Measurements from ENCODE around the gene PCDH12. TPM values are rescaled to one million over a fixed set of nuclear protein-coding genes. Genes with fewer than 3 reads are reported as not detected.
"Not testable (repeated sequence)": the region's sequence is repeated elsewhere in the genome, so short reads cannot be mapped to it uniquely, and the experiment has no call there.

Gene PCDH12
- total RNA-seq, 1 experiment from 2014 or later = not detected

DNA sequence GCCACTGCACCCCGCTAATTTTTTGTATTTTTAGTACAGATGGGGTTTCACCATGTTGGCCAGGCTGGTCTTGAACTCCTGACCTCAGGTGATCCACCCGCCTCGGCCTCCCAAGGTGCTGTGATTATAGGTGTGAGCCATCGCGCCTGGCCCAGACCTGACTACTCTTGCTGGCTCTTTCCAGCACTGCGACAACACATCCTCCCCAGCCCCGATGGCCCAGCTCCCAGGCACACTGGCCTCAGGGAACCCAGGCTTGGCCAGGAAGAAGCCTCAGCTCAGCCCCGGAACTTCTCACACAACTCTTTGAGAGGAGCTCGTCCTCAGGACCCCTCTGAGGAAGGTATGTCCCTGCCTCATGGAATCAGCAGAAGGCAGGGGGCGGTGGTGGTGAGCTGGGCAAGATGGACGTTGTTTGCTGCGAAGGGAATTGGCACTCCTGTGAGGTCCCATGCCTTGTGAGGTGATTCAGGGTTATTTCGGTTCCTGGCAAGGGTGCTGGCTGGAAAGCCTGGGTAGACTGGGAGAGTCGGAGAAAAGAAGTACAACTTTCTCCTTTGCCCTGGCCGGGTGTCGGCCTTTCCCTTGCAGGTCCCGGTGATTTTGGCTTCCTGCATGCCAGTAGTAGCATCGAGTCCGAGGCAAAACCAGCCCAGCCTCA, 28.5 kb downstream of the PCDH12 start:
- ChIA-PET CTCF (interaction anchor here (0.6 to 2.1 kb wide), 5 partner anchors 12 to 235 kb away, joined by 3 to 6 read pairs (median 3); partner anchors contain the start of gene PCDH1), POLR2A (no interaction called here)
- H3K4me1 Mint-ChIP-seq (ENCODE audit: insufficient read depth, unreplicated experiment) = peaks cover 9% of the 10 kb centered on the region
- TF ChIP-seq, protein P1, sequence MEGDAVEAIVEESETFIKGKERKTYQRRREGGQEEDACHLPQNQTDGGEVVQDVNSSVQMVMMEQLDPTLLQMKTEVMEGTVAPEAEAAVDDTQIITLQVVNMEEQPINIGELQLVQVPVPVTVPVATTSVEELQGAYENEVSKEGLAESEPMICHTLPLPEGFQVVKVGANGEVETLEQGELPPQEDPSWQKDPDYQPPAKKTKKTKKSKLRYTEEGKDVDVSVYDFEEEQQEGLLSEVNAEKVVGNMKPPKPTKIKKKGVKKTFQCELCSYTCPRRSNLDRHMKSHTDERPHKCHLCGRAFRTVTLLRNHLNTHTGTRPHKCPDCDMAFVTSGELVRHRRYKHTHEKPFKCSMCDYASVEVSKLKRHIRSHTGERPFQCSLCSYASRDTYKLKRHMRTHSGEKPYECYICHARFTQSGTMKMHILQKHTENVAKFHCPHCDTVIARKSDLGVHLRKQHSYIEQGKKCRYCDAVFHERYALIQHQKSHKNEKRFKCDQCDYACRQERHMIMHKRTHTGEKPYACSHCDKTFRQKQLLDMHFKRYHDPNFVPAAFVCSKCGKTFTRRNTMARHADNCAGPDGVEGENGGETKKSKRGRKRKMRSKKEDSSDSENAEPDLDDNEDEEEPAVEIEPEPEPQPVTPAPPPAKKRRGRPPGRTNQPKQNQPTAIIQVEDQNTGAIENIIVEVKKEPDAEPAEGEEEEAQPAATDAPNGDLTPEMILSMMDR (IDR thresholded peaks at IDR 0.05; ENCODE audit: unreplicated experiment) = no peak
- H3K27me3 Mint-ChIP-seq (ENCODE audit: insufficient read depth, unreplicated experiment) = no peaks in the 10 kb centered on the region
- no peak for DNase-seq (ENCODE audit: unreplicated experiment)
- intact Hi-C loops (cut with micrococcal nuclease) = no loop called here
- peaks cover 94% of the 10 kb centered on the region for H3K36me3 Mint-ChIP-seq (ENCODE audit: insufficient read depth, unreplicated experiment)
- H3K9me3 Mint-ChIP-seq (ENCODE audit: unreplicated experiment) = no peaks in the 10 kb centered on the region
- no peak overlapping the region for H3K4me3 Mint-ChIP-seq (ENCODE audit: unreplicated experiment)
- H3K27ac Mint-ChIP-seq (ENCODE audit: low read depth, unreplicated experiment) = no peak overlapping the region
- no TSS peak for BruUV-seq (replicated peaks)

DNA sequence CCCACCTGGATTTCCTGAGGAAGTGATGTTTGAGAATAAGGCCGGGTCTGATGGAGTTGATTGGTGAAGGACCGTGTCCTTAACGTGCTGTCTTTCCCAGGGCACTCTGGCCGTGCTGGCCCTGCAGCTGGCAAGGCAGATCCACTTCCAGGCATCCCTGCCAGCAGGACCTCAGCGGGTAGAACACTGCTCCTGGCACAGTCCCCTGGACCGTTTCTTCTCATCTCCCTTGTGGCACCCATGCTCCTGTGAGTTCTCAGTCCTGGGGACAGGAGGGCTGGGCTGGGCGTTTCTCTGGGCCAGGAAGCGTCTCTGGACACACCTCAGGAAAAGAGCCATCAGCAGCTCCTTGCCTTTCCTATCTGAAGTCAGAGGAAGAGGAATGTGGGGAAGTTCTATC, 30.0 kb downstream of the PCDH12 start:
- peaks cover 90% of the 10 kb centered on the region for H3K36me3 Mint-ChIP-seq (ENCODE audit: insufficient read depth, unreplicated experiment)
- no peaks in the 10 kb centered on the region for H3K27me3 Mint-ChIP-seq (ENCODE audit: insufficient read depth, unreplicated experiment)
- no peak overlapping the region for H3K27ac Mint-ChIP-seq (ENCODE audit: low read depth, unreplicated experiment)
- intact Hi-C loops (cut with micrococcal nuclease) = no loop called here
- POLR2A ChIA-PET = interaction anchor here (0.8 kb wide), 1 partner anchor 292 kb away, joined by 3 read pairs; no protein-coding TSS in a partner anchor
- CTCF ChIA-PET = interaction anchor here (0.6 to 1.6 kb wide), 3 partner anchors 13 to 251 kb away, joined by 3 read pairs; no protein-coding TSS in a partner anchor
- H3K9me3 Mint-ChIP-seq (ENCODE audit: unreplicated experiment) = no peaks in the 10 kb centered on the region
- H3K4me3 Mint-ChIP-seq (ENCODE audit: unreplicated experiment) = no peak overlapping the region
- DNase-seq (ENCODE audit: unreplicated experiment) = no peak
- peaks cover 11% of the 10 kb centered on the region for H3K4me1 Mint-ChIP-seq (ENCODE audit: insufficient read depth, unreplicated experiment)
- TF ChIP-seq, protein P1 (IDR thresholded peaks at IDR 0.05; ENCODE audit: unreplicated experiment) = no peak
- no TSS peak for BruUV-seq (replicated peaks)

DNA sequence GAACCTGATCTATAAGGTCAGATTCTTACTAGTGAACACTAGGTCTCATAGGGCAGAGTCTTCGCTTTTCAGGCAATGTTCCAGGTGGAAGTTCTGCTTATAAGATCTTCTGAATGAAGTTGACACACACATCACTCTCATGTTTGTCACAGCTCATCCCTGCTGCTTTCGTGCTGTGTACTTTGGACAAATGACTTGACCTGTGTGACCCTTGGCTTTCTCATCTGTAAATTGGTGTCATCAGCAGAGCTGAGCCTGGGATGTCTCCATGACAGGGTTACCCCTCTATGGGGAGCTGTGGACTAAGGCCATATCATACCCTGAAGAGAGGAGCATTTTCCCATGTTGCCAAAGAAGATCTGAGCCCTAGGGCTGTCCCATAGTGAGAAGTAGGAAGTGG, 31.6 kb downstream of the PCDH12 start:
- DNase-seq (ENCODE audit: unreplicated experiment) = no peak
- TF ChIP-seq, protein P1 (IDR thresholded peaks at IDR 0.05; ENCODE audit: unreplicated experiment) = no peak
- peaks cover 11% of the 10 kb centered on the region for H3K4me1 Mint-ChIP-seq (ENCODE audit: insufficient read depth, unreplicated experiment)
- peak overlapping the region; percentile 57 for H3K27ac Mint-ChIP-seq (ENCODE audit: low read depth, unreplicated experiment)
- H3K36me3 Mint-ChIP-seq (ENCODE audit: insufficient read depth, unreplicated experiment) = peaks cover 74% of the 10 kb centered on the region
- H3K9me3 Mint-ChIP-seq (ENCODE audit: unreplicated experiment) = no peaks in the 10 kb centered on the region
- CTCF ChIA-PET = interaction anchor here (0.6 to 1.9 kb wide), 4 partner anchors 34 to 445 kb away, joined by 3 to 10 read pairs (median 4); no protein-coding TSS in a partner anchor
- H3K27me3 Mint-ChIP-seq (ENCODE audit: insufficient read depth, unreplicated experiment) = no peaks in the 10 kb centered on the region
- intact Hi-C loops (cut with micrococcal nuclease) = no loop called here
- POLR2A ChIA-PET = interaction anchor here (1.3 kb wide), 1 partner anchor 43 kb away, joined by 4 read pairs; the partner anchor contains the start of gene RNF14
- BruUV-seq (replicated peaks) = no TSS peak
- no peak overlapping the region for H3K4me3 Mint-ChIP-seq (ENCODE audit: unreplicated experiment)

DNA sequence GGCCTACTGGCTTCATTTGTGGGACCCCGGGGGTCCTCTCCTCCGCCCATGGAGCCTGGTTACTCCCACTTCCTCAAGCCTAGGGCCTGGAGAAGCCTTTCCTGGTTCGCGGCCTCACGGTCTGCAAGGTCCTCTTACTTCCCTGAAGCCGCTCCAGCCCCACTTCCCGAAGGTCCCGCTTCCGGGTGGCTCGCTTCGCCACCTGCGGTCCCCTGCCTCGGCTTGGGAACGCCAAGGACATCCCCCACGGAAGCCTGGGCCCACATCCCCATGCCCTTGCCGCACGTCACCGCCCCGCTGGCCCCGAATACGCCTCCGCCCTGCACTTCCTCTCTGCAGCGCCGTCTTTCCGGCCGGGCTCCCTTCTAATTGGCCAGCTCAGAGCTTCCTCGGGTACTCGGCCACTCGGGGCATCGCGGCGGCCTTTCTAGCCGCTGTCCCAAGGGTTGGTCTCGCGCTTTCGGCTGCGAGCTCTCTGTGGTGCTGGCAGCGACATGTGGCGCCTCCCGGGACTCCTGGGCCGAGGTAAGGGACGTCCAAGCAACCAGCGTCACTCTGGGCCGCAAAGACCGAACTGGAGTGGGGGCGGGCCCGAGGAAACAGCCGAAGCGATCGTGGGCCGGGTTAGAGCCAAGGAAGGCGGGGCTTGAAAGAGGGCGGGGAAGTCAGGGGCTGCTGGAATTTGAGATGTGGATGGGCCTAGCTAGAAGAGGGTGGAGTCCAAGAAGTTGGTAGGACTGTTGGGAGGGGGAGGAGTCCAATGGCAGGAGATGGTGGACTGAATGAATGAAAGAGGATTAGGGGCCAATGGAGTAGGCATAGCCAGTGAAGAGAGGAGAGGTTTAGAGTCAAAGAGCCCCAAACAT, 34.3 kb downstream of the PCDH12 start, which contains the start of gene DELE1:
TSS of gene DELE1 (plus strand) at position 424 of the 866 bp plus-strand sequence. CDS start at position 495, 71 bp downstream.
- peak; percentile 98 for DNase-seq (ENCODE audit: unreplicated experiment)
- Mint-ChIP-seq H3K4me1 (ENCODE audit: insufficient read depth, unreplicated experiment) (peaks cover 11% of the 10 kb centered on the region), H3K4me3 (ENCODE audit: unreplicated experiment) (peak within 1 kb of the TSS; percentile 75), H3K27me3 (ENCODE audit: insufficient read depth, unreplicated experiment) (no peaks in the 10 kb centered on the region), H3K27ac (ENCODE audit: low read depth, unreplicated experiment) (peak within 1 kb of the TSS; percentile 94), H3K9me3 (ENCODE audit: unreplicated experiment) (no peaks in the 10 kb centered on the region), H3K36me3 (ENCODE audit: insufficient read depth, unreplicated experiment) (peaks cover 47% of the 10 kb centered on the region)
- TF ChIP-seq, protein P1 (IDR thresholded peaks at IDR 0.05; ENCODE audit: unreplicated experiment) = no peak
- intact Hi-C loops (cut with micrococcal nuclease) = no loop called here
- ChIA-PET CTCF (interaction anchor here (0.6 to 7.2 kb wide), 15 partner anchors 9 to 1262 kb away, joined by 3 to 44 read pairs (median 4); partner anchors contain the start of genes DIAPH1, PCDH1 and RNF14), POLR2A (interaction anchor here (0.6 to 5.0 kb wide), 32 partner anchors 9 to 848 kb away, joined by 3 to 57 read pairs (median 4); partner anchors contain the start of genes ARAP3, DIAPH1, FCHSD1 and HDAC3)
- BruUV-seq (replicated peaks) = TSS peak; percentile 88

DNA sequence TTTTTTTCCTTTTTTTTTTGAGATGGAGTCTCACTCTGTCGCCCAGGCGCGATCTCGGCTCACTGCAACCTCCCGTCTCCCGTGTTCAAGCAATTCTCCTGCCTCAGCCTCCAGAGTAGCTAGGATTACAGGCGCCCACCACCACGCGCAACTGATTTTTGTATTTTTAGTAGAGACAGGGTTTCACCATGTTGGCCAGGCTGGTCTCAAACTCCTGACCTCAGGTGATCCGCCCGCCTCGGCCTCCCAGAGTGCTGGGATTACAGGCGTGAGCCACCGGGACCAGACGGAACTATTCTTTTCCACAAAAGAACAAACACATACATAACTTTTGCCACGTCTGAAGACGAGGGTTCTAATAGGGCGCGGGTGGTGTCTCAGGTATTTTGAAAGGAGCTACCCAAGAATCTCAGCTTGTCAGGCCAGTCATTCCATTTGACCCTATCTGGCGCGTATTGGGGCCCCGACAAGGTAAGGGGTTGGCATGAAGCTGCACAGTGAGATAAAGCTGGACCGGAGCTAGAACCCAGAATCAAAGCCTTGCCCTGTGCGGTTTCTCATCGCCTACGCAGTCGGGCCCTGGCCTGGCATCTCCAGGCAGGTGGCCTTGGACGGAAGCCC, 35.1 kb downstream of the PCDH12 start:
- H3K27me3 Mint-ChIP-seq (ENCODE audit: insufficient read depth, unreplicated experiment); BruUV-seq (replicated peaks); intact Hi-C loops (cut with micrococcal nuclease); H3K9me3 Mint-ChIP-seq (ENCODE audit: unreplicated experiment); DNase-seq (ENCODE audit: unreplicated experiment): not testable (repeated sequence)
- peak overlapping the region; percentile 75 for H3K4me3 Mint-ChIP-seq (ENCODE audit: unreplicated experiment)
- ChIA-PET CTCF (interaction anchor here (0.6 to 7.2 kb wide), 16 partner anchors 8 to 795 kb away, joined by 3 to 44 read pairs (median 4); partner anchors contain the start of genes DIAPH1, PCDH1 and RNF14), POLR2A (interaction anchor here (0.6 to 5.0 kb wide), 26 partner anchors 8 to 304 kb away, joined by 3 to 57 read pairs (median 5); partner anchors contain the start of genes ARAP3, DIAPH1, HDAC3 and PCDH1)
- peak overlapping the region; percentile 94 for H3K27ac Mint-ChIP-seq (ENCODE audit: low read depth, unreplicated experiment)
- peaks cover 39% of the 10 kb centered on the region for H3K36me3 Mint-ChIP-seq (ENCODE audit: insufficient read depth, unreplicated experiment)
- peaks cover 11% of the 10 kb centered on the region for H3K4me1 Mint-ChIP-seq (ENCODE audit: insufficient read depth, unreplicated experiment)
